Ramos (cell line): ENCODE data around the gene CAMSAP2.

Source experiments
- in situ Hi-C: fragments of 300-500 bp; cut with MboI; formaldehyde crosslinking; loops from one replicate; pipeline ENCODE4 v1.14.3; 2022; ENCODE audit warnings: low sequenced_read_pairs; ENCODE audit not compliant: unreplicated experiment

CAMSAP2 gene

DNA sequence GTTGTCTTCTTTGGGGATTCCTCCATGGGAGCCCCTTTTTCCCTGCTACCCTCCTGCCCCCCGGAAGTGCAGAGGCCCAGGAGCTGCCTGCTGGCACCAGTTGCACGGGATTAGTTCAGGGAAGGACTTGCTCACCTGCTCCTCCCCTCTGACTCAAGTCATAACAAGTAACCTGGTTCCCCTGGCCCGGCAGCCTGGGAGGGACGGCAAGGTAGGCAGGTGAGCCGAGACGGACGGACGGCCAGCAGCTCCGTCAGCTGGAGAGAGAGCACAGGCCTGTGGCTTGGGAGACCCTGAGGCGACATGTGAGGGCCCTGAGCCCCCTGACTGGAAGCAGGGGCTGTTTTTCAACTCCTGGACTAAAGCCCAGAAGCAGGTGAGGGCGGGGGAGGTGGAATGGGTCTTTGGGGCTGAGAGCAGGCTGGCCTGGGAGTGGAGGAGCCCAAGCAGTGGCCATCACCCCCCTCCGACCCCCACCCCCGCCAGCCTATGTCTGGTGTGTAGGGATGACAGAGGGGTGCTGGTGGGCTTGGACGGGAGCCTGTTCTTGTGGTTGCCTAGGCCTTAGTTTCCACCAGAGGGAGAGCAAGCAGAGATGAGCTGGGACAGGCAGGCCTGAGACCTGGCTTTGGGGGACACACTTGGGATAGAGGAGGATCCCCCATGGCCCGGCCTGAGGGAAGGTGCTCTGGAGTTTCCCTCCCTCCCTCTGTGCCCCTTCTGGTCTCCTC, 156.2 kb downstream of the CAMSAP2 start, which contains the start of gene INAVA:
TSS of gene INAVA (plus strand) at position 189 of the 731 bp plus-strand sequence. CDS start 3,501 bp downstream, outside the sequence.
- in situ Hi-C loops = no loop called here

DNA sequence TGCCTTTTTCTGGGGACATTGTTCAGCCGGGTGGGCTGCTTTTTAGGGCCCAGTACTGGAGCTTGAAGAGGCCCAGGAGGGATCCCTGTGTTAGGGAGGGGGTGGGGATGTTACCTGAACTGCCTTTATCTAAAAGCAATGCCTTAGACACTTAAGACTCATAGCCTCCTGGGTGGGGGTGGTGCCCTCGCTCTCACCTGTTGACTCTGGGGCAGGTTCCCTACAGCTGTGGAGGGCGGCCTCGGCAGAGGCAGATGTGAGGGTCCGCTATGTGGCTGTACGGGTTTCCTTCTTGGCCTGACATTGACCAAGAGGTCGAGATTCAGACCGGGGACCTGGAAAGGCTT, 156.7 kb downstream of the CAMSAP2 start:
- in situ Hi-C loops = no loop called here

DNA sequence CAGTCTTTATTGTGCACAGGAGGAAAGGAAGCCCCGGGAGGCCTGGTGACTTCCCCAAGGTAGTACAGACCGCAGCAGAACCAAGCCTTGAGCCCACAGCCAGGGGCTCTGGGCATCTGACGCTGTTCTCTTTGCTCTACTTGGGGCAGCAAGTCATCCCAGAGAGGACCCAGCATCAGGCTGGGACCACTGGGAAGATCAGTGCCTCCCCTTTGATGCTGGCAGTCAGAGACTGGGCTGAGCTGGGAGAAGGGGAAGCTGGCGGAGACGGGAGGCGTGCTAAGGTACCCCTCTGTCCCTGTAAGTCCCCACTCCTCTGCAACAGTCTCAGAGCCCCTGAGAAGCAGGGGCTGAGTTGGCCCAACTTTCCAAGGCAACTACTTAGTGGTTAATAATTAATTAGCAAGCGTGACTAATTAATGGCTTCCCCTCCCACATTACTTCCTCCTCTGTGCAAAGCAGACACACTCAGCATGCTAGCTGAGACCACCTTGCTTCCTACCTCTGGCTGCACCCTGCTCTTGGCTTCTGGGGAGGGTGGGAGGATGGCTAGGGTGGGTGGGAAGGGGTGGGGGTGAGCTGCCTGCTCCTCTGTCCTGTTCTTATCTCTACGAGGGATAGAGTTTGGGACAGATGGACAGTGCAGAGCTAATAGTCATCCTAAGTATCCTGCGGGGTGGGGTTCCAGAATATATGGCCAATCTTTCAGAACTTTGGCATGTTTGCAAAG, 157.3 kb downstream of the CAMSAP2 start:
- in situ Hi-C loops = no loop called here

DNA sequence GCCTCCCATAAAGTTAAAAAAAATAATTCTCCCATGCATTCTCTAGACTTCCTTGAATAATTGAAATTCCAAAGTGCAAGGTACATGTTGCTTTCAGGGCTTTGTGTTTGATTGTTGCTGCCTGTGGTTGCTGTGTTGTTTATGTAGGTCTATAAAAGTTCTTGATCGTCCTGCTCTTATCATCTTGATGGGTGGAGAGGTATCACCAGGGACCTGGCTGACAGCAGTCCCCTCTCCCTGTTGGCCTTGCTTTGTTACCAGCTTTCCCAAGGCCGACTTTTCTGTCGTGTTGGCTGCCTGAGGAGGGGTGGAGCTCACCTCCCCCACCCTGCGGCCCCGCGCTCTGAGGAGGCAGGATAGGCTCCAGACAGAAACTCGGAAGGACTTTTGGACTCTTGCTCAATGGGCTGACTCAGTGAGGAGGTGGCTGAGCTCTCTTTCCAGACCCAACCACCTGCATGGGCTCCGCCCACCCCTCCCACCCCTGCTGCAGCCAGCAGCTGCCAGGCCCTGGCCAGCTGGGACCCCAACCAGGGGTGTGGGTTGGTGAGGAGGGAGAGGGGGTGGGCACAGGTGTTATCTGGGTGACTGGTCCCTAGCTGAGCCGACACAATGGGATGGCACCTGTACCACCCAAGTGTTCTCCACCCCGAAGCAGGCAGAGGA, 158.0 kb downstream of the CAMSAP2 start:
- in situ Hi-C loops = no loop called here

DNA sequence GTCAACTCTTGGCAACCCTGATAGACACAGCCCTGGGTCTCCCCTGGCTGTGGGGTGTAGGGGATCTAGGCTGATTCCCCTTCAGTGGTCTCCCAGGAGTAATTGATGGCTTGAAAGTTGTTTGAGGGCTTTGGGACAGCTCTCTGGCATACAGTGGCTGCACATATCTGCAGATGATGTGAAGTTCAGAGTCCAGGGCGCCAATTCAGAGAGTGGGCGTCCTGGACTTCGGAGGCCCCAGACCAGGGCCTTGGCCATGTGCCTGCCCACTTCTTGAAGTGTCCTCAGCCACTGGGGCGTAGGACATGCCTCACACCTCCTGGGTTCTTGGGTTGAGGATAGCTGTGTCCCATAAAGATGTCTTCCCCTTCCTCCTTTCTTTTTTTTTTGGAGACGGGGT, 158.6 kb downstream of the CAMSAP2 start:
- in situ Hi-C loops = no loop called here

DNA sequence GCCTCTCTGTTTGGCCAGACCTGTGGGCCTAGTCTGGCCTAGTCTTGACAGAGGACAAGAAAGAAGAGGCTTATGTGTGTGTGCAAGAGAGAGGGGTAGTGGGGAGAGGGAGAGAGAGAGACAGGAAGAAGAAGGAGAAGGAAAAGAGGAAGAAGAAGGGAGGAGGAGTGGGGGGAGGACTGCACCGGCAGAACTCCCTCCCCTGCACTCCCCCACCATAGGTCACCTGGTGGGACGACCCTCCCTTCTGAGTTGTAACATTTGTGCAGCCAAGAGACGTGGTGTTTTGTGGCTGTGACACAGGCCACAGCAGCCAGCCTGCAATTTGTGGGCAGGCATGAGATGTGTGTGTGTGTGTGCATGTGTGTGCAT, 160.3 kb downstream of the CAMSAP2 start:
- in situ Hi-C loops = no loop called here

DNA sequence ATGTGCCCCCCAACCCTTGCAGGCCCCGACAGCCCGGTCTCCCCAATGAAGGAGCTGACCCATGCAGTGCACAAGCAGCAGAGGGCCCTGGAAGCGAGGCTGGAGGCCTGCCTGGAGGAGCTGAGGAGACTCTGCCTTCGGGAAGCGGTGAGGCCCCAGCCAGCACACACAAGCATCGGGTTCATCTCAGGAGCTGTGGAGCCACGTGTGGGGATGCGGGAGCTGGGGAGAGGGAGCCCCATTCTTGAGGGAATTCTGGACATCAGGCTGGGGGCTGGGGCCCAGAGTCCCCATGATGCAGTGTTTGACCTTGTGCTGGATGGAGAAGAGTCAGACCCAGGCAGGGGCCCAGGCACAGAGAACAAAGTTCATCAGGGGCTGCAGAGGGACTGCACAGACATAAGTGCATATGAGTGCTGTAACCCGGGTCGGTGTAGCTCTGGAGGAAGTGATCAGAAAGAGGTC, 160.8 kb downstream of the CAMSAP2 start:
- in situ Hi-C loops = no loop called here

DNA sequence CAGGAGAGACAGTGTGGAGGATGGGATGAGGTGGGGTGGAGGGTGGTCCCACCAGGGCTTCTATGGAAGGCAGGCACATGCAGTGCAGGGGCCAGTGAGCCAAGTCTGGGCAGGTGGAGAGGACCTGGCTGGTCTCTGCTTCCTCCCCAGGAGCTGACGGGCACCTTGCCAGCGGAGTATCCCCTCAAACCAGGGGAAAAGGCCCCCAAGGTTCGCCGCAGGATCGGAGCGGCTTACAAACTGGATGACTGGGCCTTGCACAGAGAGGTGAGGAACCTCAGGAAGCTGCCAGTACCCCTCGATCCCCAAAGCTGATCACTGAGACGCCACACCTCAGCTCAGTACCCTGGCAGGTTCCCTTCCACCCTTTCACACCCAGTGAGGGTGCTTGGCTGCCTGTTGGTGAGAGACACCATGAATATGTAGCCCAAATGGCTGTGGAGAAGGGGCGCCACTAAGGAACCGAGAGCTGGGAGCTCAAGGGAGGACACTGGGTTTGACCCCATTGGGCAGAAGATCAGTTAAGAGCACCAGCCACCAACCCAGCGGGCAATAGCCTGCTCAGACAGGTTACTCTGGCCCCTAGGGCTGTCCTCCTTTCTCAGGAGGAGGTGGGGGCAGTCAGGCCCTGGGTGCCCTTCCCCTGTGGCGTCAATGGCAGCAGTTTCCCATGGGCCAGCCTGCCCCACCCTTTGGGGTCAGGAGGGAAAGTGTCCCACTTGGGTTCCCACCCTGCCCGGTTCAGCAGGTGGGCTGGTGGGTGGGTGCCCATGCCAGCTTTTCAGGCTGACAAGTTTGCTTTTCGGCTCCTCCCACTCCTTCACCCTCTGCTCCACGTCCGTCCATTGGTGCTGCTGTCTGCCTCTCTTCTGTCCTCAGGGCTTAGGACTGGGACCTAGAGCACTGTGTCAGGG, 161.5 kb downstream of the CAMSAP2 start:
- in situ Hi-C loops = no loop called here

DNA sequence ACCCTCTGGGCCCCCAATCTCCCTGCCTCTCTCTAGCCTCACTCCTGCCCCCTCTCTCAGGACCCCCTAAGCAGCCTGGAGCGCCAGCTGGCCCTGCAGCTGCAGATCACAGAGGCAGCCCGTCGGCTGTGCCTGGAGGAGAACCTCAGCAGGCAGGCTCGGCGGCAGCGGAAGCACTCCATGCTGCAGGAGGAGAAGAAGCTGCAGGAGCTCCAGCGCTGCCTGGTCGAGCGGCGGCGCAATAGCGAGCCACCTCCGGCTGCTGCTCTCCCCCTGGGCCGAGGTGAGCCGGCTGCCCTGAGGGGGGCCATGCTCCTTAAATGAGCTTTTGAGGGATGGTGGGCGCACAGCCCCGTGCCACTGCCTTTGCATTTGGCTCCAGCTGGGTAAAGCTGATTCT, 162.2 kb downstream of the CAMSAP2 start:
- in situ Hi-C loops = no loop called here

DNA sequence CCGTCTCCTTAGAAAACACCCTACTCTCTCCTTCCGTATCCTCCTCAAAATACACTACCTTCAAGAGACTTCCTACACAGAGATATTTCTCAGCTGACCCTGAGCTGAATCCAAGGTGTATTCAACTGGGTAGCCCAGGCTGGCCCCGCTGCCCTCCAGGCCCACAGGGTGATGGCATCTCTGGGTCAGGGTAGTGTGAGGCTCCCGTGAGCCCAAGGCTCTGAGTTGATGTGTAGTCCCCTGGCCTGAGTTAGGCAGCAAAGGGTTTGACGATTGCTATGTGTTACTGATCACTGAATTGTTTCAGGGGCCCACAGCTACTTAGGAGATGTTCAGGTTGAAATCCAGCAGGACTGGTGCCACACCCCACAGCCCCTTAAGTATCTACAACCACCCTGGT, 162.7 kb downstream of the CAMSAP2 start:
- in situ Hi-C loops = no loop called here

DNA sequence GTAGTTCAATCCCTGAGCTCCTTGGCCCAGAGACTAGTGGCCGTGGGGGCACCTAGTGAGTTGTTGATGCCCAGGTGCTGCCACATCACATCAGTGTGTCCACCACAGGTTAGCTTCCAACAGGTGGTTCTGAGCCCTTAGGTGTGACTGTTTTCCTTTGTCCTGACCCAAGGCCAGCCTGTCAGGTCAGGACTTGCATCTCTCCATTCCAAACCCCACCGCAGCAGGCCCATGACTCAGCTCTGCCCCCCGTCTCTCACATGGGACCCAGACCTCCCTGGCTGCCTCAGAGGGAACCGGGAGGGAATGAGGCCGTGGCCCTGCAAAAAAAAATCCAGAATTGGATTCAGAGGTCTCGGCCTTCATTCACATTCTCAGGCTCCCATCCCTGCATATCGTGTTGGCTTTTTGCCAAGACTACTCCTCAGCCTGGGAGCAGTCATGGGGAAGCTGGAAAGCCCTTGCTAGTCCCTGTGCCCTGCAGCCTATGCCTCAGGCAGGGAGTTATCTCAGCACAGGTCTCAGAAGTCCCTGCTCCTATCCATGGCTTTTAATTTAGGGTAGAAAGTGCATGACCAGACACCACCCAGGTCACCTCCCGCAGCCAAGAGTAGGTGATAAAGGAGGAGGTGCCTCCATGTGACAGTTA, 163.2 kb downstream of the CAMSAP2 start:
- in situ Hi-C loops = no loop called here

DNA sequence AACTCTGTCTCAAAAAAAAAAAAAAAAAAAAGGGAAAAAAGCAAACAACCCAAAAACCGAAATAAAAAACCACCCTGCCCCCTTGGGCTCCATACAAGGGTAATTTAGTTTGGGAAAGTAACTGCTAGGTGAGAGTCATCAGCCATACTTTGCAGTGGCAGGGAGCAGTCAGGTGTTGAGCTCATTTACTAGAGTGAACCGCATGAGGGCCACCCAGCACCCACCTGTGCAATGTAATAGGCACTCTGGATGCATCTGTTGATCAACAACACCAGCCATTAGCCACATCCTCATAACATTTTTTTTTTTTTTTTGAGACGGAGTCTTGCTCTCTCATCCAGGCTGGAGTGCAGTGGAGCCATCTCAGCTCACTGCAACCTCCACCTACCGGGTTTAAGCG, 165.1 kb downstream of the CAMSAP2 start:
- in situ Hi-C loops = no loop called here

DNA sequence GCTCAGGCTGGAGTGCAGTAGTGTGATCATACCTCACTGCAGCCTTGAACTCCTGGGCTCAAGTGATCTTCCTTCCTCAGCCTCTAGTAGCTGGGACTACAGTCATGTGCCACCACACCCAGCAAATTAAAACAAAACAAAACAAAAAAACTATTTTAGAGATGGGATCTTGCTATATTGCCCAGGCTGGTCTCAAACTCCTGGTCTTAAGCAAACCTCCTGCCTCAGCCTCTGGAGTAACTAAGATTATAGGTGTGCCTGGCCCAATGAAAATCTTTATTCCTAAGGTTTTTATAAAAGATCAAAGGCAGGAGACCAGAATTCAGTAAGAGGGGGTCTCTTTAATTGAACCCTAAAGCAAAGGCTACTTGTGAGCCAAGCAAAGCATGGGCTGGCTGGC, 166.1 kb downstream of the CAMSAP2 start:
- in situ Hi-C loops = no loop called here

DNA sequence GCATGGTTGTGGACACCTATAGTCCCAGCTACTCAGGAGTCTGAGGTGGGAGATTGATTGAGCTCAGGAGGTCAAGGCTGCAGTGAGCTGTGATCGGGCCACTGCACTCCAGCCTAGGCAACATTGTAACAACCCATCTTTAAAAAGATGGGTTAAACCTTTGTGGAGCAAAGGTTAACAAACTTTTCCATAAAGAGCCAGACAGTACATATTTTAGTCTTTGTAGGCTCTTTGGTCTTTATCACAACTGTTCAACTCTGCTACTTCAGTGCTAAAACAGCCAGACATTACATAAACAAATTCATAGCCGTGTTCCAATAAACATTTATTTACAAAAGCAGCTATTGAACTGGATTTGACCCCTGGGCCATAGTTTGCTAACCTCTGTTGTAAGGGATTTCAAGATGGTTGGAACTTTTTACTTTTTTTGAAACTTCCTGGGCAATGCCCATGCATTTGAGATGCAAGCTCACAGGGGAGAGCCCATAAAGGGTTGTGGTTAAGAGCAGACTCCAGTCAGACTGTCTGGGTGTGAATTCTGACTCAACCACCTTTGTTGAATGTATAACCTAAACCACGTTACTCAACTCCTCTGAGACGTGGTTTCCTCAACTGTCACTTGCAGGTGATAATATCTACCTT, 166.8 kb downstream of the CAMSAP2 start:
- in situ Hi-C loops = no loop called here

DNA sequence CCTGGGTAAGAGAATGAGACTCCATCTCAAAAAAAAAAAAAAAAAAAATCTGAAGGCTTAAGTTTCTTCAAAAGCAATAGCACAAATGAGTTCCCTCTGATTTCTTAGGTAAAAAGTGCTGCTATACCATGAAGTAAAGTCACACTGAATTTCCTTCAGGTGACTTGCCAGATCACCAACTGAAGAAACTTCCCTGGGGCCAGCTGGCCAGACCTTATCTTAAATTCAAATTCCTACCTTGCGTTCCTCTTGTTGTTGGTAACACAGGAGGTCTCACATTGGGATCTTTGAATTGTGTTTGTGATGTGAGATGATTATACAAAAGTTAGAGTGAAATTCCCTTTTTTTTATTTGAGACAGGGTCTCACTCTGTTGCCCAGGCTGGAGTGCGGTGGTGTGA, 167.8 kb downstream of the CAMSAP2 start:
- in situ Hi-C loops = no loop called here

DNA sequence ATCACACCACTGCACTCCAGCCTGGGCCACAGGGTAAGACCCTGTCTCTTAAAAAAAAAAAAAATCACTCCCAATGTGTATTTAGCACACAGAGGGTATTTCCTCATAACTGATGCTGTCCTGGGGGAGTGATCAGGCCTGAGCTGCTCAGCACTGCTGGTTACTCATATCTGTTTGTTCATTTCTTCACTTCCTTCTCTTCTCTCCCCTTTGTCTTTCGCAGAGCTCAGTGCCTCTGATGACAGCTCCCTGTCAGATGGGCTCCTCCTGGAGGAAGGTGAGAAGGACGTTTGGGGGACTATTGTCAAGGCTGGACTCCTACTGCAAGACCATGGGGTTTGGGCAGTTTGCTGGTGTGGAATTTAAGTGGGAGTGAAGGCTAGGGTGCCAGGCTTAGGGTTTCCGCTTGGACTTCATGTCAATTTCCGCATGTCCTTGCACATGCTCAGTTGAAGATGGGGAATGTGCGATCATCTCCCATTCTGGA, 169.0 kb downstream of the CAMSAP2 start:
- in situ Hi-C loops = no loop called here

DNA sequence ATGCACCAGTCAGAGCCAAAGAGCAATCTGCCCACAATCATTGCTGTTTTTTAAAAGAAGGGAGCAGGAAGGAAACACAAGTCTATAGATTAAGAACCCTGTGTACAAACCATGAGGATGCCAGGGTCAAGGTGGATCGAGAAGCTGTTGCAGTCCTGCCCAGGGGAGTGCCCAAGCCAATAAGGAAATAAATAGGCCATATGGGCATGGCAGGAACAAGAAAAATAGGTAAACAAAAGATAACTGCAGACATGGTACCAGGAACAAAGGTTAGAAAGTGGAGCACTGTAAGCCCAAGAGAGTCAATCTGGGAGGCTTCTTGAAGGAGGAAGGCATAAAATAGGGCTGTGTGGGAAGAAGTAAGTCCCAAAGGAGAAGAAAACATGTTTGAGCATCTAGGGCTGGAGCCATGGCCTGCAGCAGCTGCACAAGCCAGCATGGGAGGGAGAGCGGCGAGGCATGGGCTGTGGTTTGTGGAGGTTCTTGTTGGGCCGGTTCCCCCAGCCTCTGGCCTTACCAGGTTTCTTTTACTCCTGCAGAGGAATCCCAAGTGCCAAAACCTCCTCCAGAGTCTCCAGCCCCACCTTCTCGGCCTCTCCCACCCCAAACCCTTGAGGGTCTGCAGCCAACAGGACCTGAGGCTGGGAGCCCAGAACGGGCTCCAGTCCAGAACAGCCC, 169.6 kb downstream of the CAMSAP2 start:
- in situ Hi-C loops = no loop called here

DNA sequence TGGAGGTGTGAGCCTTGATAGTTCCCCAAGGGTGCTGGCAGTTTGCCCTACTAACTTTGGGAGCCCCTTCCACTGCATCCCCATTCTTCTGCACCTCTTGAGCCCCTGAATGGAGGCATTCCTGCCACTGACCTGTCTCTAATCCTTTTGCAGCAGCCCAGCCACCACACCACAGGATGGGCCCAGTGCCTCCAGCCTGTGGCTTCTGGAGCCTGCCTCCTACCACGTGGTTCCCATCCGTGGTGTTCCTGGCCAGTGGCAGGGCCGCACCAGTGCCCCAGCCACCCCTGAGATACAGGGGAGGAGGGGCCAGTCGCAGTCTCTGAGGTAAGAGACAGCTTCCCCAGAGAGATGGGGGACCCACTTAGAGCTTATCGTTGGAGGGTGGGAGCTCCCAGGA, 170.4 kb downstream of the CAMSAP2 start:
- in situ Hi-C loops = no loop called here
